SK-N-SH treated with all-trans-retinoic acid at 6 μM for 48 hours (cell line): ENCODE data around the gene ZCCHC14.

ENCODE experiments used
- ATAC-seq: fragments of 200-7000 bp; cut with Tn5 transposase; 3 replicates; pipeline ENCODE4 v1.9.1; 2020; ENCODE audit warnings: mild to moderate bottlenecking, moderate library complexity
- ARNTL ChIP-seq: fragments of 450-650 bp; formaldehyde crosslinking; IDR thresholded peaks from 2 replicates; pipeline ENCODE4 v1.5.0; 2020; ENCODE audit warnings: low read depth, mild to moderate bottlenecking, moderate library complexity, borderline replicate concordance
- BACH2 ChIP-seq: fragments of 250-450 bp; sonication (Bioruptor Pico); IDR thresholded peaks from 2 replicates; pipeline ENCODE4 v1.9.0; 2021; ENCODE audit warnings: mild to moderate bottlenecking, borderline replicate concordance
- CSDC2 ChIP-seq: fragments of 250-450 bp; sonication (Bioruptor Pico); IDR thresholded peaks from 2 replicates; pipeline ENCODE4 v1.5.0; 2020; ENCODE audit warnings: mild to moderate bottlenecking, moderate library complexity
- ESRRG ChIP-seq: fragments of 250-450 bp; sonication (Bioruptor Pico); IDR thresholded peaks from 2 replicates; pipeline ENCODE4 v1.6.1; 2021; ENCODE audit warnings: mild to moderate bottlenecking
- GLIS3 ChIP-seq: fragments of 250-450 bp; sonication (Bioruptor Pico); IDR thresholded peaks from 2 replicates; pipeline ENCODE4 v1.5.0; 2020; ENCODE audit warnings: mild to moderate bottlenecking, moderate library complexity
- OSR1 ChIP-seq: fragments of 250-450 bp; sonication (Bioruptor Pico); IDR thresholded peaks from 2 replicates; pipeline ENCODE4 v1.8.0; 2022; ENCODE audit warnings: moderate library complexity, mild to moderate bottlenecking, inconsistent platforms
- PPARA ChIP-seq: fragments of 250-450 bp; sonication (Bioruptor Pico); IDR thresholded peaks from 2 replicates; pipeline ENCODE4 v1.5.0; 2020; ENCODE audit warnings: mild to moderate bottlenecking, borderline replicate concordance
- RARB ChIP-seq: fragments of 250-450 bp; sonication (Bioruptor Pico); IDR thresholded peaks from 2 replicates; pipeline ENCODE4 v1.8.0; 2021; ENCODE audit warnings: mild to moderate bottlenecking, moderate library complexity
- SNAI2 ChIP-seq: fragments of 250-450 bp; sonication (Bioruptor Pico); IDR thresholded peaks from 2 replicates; pipeline ENCODE4 v1.5.0; 2020; ENCODE audit warnings: mild to moderate bottlenecking, moderate library complexity
- ZC3H10 ChIP-seq: fragments of 250-450 bp; sonication (Bioruptor Pico); IDR thresholded peaks from 2 replicates; pipeline ENCODE4 v1.5.1; 2021; ENCODE audit warnings: mild to moderate bottlenecking, moderate library complexity
- ZFP30 ChIP-seq: fragments of 450-650 bp; formaldehyde crosslinking; IDR thresholded peaks from 2 replicates; pipeline ENCODE4 v1.5.0; 2022; ENCODE audit warnings: mild to moderate bottlenecking, moderate library complexity
- ZNF565 ChIP-seq: fragments of 450-650 bp; formaldehyde crosslinking; conservative IDR thresholded peaks from 2 replicates; pipeline ENCODE4 v1.5.0; 2020; ENCODE audit warnings: low read depth, mild to moderate bottlenecking, moderate library complexity
- ZNF70 ChIP-seq: fragments of 450-650 bp; formaldehyde crosslinking; IDR thresholded peaks from 2 replicates; pipeline ENCODE4 v1.5.0; 2020; ENCODE audit warnings: mild to moderate bottlenecking, moderate library complexity
- ZNF8 ChIP-seq: fragments of 450-650 bp; formaldehyde crosslinking; IDR thresholded peaks from 2 replicates; pipeline ENCODE4 v1.5.0; 2020; ENCODE audit warnings: mild to moderate bottlenecking, moderate library complexity
- TF ChIP-seq, protein P1 (sequence below): fragments of 250-450 bp; sonication (Bioruptor Pico); IDR thresholded peaks from 2 replicates; pipeline ENCODE4 v1.8.0; 2020; ENCODE audit warnings: mild to moderate bottlenecking, moderate library complexity, borderline replicate concordance
- TF ChIP-seq, protein P2 (sequence below): fragments of 250-450 bp; sonication (Bioruptor Pico); IDR thresholded peaks from 2 replicates; pipeline ENCODE4 v1.5.1; 2020; ENCODE audit warnings: low read depth, mild to moderate bottlenecking, moderate library complexity
- TF ChIP-seq, protein P3 (sequence below): fragments of 250-450 bp; sonication (Bioruptor Pico); IDR thresholded peaks from 2 replicates; pipeline ENCODE4 v1.5.0; 2020; ENCODE audit warnings: mild to moderate bottlenecking, moderate library complexity
- TF ChIP-seq, protein P4 (sequence below): fragments of 250-450 bp; sonication (Bioruptor Pico); IDR thresholded peaks from 2 replicates; pipeline ENCODE4 v1.5.1; 2021; ENCODE audit warnings: mild to moderate bottlenecking, moderate library complexity

The ZCCHC14 gene

DNA sequence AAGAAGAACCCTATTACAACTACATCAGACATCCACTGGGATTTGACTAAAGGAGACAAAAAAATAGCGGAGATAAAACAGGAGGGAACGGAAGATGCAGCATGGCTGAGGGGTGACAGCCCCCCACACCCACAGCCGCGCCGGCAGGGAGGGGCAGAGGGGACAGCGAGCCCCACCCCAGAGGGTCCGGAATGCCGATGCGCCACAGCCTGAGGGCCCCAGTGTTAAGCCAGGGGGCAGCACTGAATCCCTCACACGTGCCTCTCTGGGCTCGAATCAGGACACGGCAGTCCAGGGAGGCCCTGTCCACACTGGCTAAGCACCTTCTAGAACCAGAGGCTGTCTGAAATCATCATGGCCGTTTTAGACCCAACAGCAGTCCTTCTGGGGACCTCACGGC is 81.9 kb downstream of the ZCCHC14 start (continued):
- TF ChIP-seq, protein P1, sequence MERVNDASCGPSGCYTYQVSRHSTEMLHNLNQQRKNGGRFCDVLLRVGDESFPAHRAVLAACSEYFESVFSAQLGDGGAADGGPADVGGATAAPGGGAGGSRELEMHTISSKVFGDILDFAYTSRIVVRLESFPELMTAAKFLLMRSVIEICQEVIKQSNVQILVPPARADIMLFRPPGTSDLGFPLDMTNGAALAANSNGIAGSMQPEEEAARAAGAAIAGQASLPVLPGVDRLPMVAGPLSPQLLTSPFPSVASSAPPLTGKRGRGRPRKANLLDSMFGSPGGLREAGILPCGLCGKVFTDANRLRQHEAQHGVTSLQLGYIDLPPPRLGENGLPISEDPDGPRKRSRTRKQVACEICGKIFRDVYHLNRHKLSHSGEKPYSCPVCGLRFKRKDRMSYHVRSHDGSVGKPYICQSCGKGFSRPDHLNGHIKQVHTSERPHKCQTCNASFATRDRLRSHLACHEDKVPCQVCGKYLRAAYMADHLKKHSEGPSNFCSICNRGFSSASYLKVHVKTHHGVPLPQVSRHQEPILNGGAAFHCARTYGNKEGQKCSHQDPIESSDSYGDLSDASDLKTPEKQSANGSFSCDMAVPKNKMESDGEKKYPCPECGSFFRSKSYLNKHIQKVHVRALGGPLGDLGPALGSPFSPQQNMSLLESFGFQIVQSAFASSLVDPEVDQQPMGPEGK (CRISPR knock-in tag): no peak

DNA sequence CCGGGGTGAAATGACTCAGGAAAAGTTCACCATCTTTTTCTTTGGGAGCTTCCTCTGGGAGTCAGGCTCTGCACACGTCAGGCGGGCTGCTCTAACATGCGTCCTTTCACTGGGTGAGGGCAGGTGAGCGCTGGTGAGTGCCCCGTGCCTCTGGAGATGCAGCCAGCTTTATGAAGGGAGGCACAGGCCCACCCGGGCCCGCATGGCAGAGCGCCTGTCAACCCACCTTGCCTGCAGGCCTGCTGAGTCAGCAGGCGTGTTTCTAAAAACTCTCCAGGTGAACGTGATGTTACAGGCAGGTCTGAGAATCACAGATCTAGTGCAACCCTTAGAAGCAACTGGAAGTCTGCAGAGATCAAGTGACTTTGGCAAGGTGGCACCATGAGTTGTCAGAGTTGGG is 82.3 kb downstream of the ZCCHC14 start:
- no peak for ATAC-seq
- TF ChIP-seq SNAI2 (CRISPR knock-in tag) (no peak), OSR1 (CRISPR knock-in tag) (no peak), RARB (CRISPR knock-in tag) (no peak), GLIS3 (CRISPR knock-in tag) (no peak), PPARA (CRISPR knock-in tag) (no peak), ZNF70 (CRISPR knock-in tag) (no peak), BACH2 (CRISPR knock-in tag) (no peak), ZNF8 (no peak), ESRRG (CRISPR knock-in tag) (no peak), ZFP30 (no peak), ZC3H10 (CRISPR knock-in tag) (no peak), ZNF565 (CRISPR knock-in tag) (no peak)
- TF ChIP-seq, protein P1 (CRISPR knock-in tag): no peak
- TF ChIP-seq, protein P2, sequence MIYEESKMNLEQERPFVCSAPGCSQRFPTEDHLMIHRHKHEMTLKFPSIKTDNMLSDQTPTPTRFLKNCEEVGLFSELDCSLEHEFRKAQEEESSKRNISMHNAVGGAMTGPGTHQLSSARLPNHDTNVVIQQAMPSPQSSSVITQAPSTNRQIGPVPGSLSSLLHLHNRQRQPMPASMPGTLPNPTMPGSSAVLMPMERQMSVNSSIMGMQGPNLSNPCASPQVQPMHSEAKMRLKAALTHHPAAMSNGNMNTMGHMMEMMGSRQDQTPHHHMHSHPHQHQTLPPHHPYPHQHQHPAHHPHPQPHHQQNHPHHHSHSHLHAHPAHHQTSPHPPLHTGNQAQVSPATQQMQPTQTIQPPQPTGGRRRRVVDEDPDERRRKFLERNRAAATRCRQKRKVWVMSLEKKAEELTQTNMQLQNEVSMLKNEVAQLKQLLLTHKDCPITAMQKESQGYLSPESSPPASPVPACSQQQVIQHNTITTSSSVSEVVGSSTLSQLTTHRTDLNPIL (CRISPR knock-in tag): no peak
- TF ChIP-seq, protein P3, sequence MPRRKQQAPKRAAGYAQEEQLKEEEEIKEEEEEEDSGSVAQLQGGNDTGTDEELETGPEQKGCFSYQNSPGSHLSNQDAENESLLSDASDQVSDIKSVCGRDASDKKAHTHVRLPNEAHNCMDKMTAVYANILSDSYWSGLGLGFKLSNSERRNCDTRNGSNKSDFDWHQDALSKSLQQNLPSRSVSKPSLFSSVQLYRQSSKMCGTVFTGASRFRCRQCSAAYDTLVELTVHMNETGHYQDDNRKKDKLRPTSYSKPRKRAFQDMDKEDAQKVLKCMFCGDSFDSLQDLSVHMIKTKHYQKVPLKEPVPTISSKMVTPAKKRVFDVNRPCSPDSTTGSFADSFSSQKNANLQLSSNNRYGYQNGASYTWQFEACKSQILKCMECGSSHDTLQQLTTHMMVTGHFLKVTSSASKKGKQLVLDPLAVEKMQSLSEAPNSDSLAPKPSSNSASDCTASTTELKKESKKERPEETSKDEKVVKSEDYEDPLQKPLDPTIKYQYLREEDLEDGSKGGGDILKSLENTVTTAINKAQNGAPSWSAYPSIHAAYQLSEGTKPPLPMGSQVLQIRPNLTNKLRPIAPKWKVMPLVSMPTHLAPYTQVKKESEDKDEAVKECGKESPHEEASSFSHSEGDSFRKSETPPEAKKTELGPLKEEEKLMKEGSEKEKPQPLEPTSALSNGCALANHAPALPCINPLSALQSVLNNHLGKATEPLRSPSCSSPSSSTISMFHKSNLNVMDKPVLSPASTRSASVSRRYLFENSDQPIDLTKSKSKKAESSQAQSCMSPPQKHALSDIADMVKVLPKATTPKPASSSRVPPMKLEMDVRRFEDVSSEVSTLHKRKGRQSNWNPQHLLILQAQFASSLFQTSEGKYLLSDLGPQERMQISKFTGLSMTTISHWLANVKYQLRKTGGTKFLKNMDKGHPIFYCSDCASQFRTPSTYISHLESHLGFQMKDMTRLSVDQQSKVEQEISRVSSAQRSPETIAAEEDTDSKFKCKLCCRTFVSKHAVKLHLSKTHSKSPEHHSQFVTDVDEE (CRISPR knock-in tag): no peak
- TF ChIP-seq, protein P4, sequence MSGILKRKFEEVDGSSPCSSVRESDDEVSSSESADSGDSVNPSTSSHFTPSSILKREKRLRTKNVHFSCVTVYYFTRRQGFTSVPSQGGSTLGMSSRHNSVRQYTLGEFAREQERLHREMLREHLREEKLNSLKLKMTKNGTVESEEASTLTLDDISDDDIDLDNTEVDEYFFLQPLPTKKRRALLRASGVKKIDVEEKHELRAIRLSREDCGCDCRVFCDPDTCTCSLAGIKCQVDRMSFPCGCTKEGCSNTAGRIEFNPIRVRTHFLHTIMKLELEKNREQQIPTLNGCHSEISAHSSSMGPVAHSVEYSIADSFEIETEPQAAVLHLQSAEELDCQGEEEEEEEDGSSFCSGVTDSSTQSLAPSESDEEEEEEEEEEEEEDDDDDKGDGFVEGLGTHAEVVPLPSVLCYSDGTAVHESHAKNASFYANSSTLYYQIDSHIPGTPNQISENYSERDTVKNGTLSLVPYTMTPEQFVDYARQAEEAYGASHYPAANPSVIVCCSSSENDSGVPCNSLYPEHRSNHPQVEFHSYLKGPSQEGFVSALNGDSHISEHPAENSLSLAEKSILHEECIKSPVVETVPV (CRISPR knock-in tag): no peak

GRCh38 chr16:87409781-87410180 is 83.0 kb downstream of the ZCCHC14 start:
- no peak for TF ChIP-seq ZNF70 (CRISPR knock-in tag)
- TF ChIP-seq ARNTL (CRISPR knock-in tag): no peak
- TF ChIP-seq ZNF8: no peak
- TF ChIP-seq, protein P3 (CRISPR knock-in tag): no peak
- TF ChIP-seq ZNF565 (CRISPR knock-in tag): no peak
- TF ChIP-seq ESRRG (CRISPR knock-in tag): no peak
- no peak for TF ChIP-seq GLIS3 (CRISPR knock-in tag)
- TF ChIP-seq CSDC2 (CRISPR knock-in tag): no peak
- TF ChIP-seq PPARA (CRISPR knock-in tag): no peak
- ATAC-seq: no peak
